NOMO-1 treated with DMSO at 0.1 percent for 48 hours (cell line): ENCODE measurements around the gene DRGX.

Experiments
- DNase-seq: peaks from one replicate; lab custom pipeline; 2025; ENCODE audit not compliant: unreplicated experiment; lab: John Stamatoyannopoulos, UW

Gene DRGX

DNA sequence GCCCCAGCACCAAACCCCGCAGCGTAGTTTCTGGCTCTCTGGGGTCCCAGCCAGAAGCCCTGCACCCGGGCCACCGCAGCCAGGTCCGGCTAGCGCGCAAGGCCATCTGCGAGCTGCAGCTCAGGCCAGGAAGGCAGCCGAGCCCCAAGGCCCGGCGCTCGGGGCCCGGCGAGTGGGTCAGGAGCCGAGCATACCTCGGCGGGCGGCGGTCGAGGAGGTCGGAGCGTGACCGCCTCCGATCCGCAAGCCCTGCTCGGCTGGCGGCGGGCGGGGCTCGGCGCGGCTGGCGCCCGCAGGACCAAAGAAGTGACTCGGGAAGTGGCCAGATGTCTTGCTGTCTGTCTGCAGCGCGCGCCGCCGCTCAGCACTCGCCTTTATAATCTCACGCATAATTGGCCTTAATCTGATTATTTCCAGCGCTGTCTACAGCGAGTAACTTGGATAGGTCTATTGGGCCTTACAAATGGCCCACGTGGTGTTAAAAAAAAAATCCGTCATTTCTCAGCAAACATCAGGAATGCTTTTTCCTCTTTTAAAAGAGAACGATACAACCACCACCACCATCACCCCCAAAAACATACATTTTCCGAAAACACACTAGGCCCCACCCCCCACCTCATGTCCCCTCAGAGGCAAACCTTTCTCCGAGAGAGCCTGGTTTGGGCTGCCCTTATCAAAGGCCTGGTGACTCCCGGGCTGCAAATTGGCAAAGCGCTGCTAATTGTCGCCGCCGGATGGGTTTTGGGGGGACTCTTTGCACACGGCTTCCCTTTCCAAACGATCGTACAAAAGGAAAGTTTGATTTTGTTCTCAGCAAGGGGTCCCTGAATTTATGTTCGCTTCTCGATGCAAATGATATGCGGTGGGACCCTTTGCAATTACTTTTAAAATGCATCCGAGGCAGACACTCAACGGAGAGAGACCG, at the start of gene DRGX:
TSS of gene DRGX (minus strand) at position 349 of the 925 bp plus-strand sequence. CDS start 649 bp downstream, outside the sequence.
- DNase-seq, result no peak

GRCh38 chr10:49444349-49444748, 48.5 kb upstream of the DRGX start:
- no peak for DNase-seq

DNA sequence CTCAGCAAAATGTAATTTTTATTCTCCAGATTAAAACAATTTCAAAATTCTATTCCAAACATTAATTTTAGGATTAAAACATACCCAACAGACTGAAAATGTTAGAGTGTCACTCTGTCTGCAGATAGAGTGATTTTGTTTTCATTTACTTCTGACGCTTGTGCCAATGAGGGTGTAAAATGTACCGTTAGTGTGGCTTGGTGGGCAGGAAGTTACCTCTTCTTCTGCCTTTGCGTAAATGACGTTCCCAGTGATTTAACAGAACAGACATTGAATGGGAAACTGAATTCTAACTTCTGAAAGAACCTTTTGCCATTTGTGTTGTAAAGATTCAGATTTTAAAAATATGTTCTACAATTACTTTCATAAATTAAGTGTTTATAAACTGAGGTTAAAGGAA, 47.0 kb upstream of the DRGX start:
- DNase-seq, result no peak

DNA sequence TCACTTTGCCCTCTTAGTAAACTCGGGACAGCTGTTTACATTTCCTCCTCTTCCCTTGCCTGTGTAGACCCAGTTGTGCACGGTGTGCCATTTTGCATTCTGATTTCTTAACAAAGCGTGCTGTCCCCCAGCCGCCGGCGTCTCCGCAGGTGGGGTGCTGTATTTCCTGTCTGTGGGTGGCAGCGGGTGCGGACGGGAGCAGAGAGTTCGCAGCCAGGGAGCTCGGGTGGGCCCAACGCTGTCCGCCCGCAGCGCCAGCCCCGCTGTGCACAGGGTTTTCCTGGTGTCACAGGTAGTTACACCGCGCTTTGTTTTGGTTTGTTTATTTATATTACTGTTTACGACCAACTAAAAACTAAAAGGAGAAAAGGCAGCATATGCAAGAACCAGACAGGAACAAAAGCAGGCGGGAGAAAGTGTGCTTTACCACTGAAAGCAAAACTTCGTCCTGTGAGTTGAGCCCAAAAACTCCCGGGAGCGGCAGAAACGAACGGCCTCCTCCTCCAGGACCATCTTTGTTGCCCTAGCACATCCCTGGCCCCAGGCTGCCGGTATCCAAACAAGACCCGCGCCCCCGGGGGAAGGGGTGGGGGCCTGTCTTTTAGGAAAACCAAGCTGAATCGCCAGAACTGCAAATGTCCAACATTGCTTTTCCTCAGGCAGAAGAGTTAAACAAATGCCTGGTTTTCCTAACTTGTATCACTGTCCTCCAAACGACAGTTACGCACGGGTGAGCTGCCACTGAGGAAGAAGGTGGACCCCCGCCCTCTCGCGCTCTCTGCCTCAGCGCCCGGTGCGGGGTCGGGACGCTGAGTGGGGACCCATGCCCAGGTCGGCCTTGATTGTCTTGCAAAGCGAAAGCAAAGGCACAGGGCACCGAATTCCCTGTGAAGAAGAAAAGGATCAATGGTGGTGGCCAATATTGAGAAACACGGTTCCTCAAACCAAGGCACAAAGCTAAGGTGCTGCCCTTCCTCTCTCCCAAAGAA, 45.9 kb upstream of the DRGX start:
- DNase-seq, result no peak

GRCh38 chr10:49435225-49435624, 39.3 kb upstream of the DRGX start:
- DNase-seq, result no peak

GRCh38 chr10:49433069-49433468, 37.2 kb upstream of the DRGX start:
- no peak for DNase-seq

DNA sequence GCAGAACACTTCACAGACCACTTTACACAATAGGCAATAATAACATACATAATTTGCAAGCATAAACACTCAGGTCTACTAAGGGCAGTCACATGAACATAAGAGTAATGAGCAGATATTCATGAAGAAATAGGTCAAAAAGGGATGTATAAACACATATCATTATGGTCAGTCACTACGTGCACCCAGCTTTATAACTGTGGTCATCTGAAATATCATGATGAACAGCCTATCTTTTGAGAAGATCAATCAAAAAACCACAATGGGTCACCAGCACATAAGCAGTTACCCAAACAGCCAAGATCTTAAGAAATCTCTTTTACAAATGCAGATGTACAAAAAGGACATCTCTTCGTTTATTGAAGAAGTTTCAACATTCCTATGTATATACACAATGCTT, 35.5 kb upstream of the DRGX start:
- no peak for DNase-seq

- DNase-seq, result no peak
These were observed 33.6 kb upstream of the DRGX start for GRCh38 chr10:49429458-49429857.

GRCh38 chr10:49426490-49427360, 30.8 kb upstream of the DRGX start:
- peak; percentile 5 for DNase-seq

- no peak for DNase-seq
These were observed 23.1 kb upstream of the DRGX start for GRCh38 chr10:49419005-49419404.

DNA sequence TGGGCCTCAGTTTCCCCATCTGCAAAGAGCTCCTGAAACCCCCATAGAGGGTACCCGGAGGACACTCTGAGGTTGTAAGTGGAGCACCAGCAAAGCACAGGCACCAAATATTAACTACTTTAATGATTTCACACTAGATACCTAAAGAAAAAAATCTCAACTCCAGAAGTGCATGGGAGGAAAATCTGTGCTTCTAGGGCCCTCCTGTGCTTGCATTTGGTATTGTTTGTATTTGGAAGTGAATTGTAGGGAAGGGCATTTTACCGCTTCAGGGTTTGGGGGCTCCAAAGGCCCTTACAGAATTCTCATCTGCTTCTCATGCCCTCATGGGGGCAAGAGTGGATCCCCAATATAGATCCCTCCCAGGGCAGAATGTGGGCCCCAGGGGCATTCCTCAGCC, 22.4 kb upstream of the DRGX start:
- DNase-seq, result no peak

DNA sequence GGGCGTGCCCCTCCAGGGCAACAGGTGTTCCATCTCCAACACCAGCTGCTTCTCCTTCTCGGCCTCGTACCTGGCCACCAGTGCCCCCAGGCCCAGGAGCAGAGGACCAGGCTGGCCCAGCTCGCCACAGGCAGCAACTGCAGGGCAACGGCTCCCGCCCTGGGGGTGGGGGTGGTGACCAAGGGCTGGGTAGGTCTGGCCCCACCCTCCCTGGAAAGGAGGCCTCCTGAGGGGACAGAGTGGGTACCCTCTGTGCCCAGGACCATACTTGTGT, 22.1 kb upstream of the DRGX start:
- no peak for DNase-seq

- DNase-seq, result no peak
These were observed 21.6 kb upstream of the DRGX start for GRCh38 chr10:49417311-49418052.

DNA sequence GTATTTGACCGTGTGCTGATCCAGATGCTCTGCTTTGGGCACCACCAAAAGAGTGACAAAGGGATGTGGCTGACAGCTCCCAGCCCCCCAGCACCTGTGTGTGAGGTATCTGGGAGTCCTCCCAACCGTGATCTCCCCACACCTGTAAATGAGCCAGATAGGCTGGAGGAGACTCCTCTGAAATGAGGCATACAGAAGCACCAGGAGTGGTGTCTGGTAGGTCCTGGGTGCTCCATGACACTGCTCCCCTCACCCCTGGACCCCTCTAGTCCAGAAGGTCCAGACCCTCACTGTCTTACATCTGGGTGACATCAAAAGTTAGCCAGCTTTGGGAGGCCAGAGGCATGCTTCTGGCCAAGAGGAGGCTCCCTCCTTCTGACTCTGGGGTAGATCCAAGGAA, 20.0 kb upstream of the DRGX start:
- DNase-seq, result no peak

- DNase-seq, result no peak
These were observed 19.2 kb upstream of the DRGX start for GRCh38 chr10:49415109-49415508.

- DNase-seq, result no peak
These were observed 18.6 kb upstream of the DRGX start for GRCh38 chr10:49414496-49414895.

GRCh38 chr10:49412571-49412970, 16.7 kb upstream of the DRGX start:
- no peak for DNase-seq

GRCh38 chr10:49410365-49411074, 14.6 kb upstream of the DRGX start:
- no peak for DNase-seq

GRCh38 chr10:49409755-49410154, 13.9 kb upstream of the DRGX start:
- no peak for DNase-seq
